Naive thymus-derived CD4-positive, alpha-beta T cell (primary cell): ENCODE data around the gene SEC31B. TPM values are rescaled to one million over a fixed set of nuclear protein-coding genes. Genes with fewer than 3 reads are reported as not detected.
A peak's percentile ranks its signal among the peaks of the same experiment; 100 is the strongest.

Source experiments
- ATAC-seq: fragments of 150-1000 bp; cut with Tn5 transposase; 2 replicates; pipeline ENCODE4 v1.10.0; 2021; ENCODE audit warnings: mild to moderate bottlenecking, moderate library complexity
- CTCF ChIA-PET: fragments of 350-600 bp; sonication (Branson Sonifier 250); formaldehyde crosslinking; loops from one replicate; lab custom pipeline; 2021; ENCODE audit warnings: antibody characterized with exemption; lab: Charles Lee
- POLR2A ChIA-PET: fragments of 350-600 bp; sonication (Branson Sonifier 250); formaldehyde crosslinking; loops from one replicate; lab custom pipeline; 2021; ENCODE audit warnings: antibody characterized with exemption, inconsistent platforms; lab: Charles Lee
- DNase-seq, 9 donors: peaks; one replicate each; pipeline versions ENCODE4 v3.0.0 to v3.0.0-alpha.2; 2020 to 2022; ENCODE audit warnings: mixed read lengths in 1 of 9
- H3K27ac ChIP-seq: one replicate; pipeline ENCODE4 v1.7.0; 2013; ENCODE audit warnings: mild to moderate bottlenecking, low read depth, low read length, moderate library complexity
- H3K27me3 ChIP-seq, 2 donors: one replicate each; pipeline ENCODE4 v1.7.0; 2013; ENCODE audit warnings: low read length in 2 of 2, mild to moderate bottlenecking in 2 of 2, moderate library complexity in 2 of 2; ENCODE audit not compliant: control insufficient read depth in 2 of 2, insufficient read depth in 2 of 2
- H3K36me3 ChIP-seq, 3 experiments: 1 replicate in 2 of 3; 2 replicates in 1 of 3; pipeline ENCODE4 v1.7.0; 2013; ENCODE audit warnings: low read length in 3 of 3, mild to moderate bottlenecking in 3 of 3, moderate library complexity in 1 of 3; ENCODE audit not compliant: insufficient read depth in 3 of 3, control insufficient read depth in 2 of 3
- H3K4me1 ChIP-seq, 2 donors: one replicate each; pipeline ENCODE4 v1.7.0; 2013; ENCODE audit warnings: low read length in 2 of 2, mild to moderate bottlenecking in 2 of 2, moderate library complexity in 1 of 2; ENCODE audit not compliant: control insufficient read depth in 2 of 2, insufficient read depth in 2 of 2
- H3K4me3 ChIP-seq: 2 replicates; pipeline ENCODE4 v1.7.0; 2013; ENCODE audit warnings: mild to moderate bottlenecking, low read length
- H3K9me3 ChIP-seq, 3 experiments: 1 replicate in 2 of 3; 2 replicates in 1 of 3; pipeline ENCODE4 v1.7.0; 2013; ENCODE audit warnings: low read length in 3 of 3; ENCODE audit not compliant: control insufficient read depth in 2 of 3
- H3K27ac Mint-ChIP-seq, 9 donors: one replicate each; pipeline ENCODE4 v1.8.0; 2020 to 2022; ENCODE audit warnings: mixed read lengths in 9 of 9, mild to moderate bottlenecking in 8 of 9, moderate library complexity in 5 of 9, inconsistent platforms in 2 of 9
- H3K27me3 Mint-ChIP-seq, 5 donors: one replicate each; pipeline ENCODE4 v1.8.0; 2021 to 2022; ENCODE audit warnings: mixed read lengths in 5 of 5, mild to moderate bottlenecking in 1 of 5
- H3K36me3 Mint-ChIP-seq, 5 donors: one replicate each; pipeline ENCODE4 v1.8.0; 2020 to 2022; ENCODE audit warnings: mixed read lengths in 5 of 5, mild to moderate bottlenecking in 3 of 5, inconsistent platforms in 1 of 5
- H3K4me1 Mint-ChIP-seq, 7 donors: one replicate each; pipeline ENCODE4 v1.8.0; 2020 to 2022; ENCODE audit warnings: mixed read lengths in 7 of 7, mild to moderate bottlenecking in 3 of 7, inconsistent platforms in 1 of 7
- H3K4me3 Mint-ChIP-seq, 10 donors: one replicate each; pipeline ENCODE4 v1.8.0; 2020 to 2022; ENCODE audit warnings: mild to moderate bottlenecking in 10 of 10, mixed read lengths in 10 of 10, moderate library complexity in 6 of 10, inconsistent platforms in 2 of 10
- H3K9me3 Mint-ChIP-seq, 11 donors: one replicate each; pipeline ENCODE4 v1.8.0; 2020 to 2022; ENCODE audit warnings: mixed read lengths in 11 of 11, mild to moderate bottlenecking in 4 of 11, inconsistent platforms in 1 of 11, moderate library complexity in 1 of 11
- intact Hi-C, 2 donors: fragments of 100-400 bp; cut with micrococcal nuclease; formaldehyde crosslinking; loops; one replicate each; pipeline ENCODE4 v1.15.1; 2023
- polyA plus RNA-seq, 2 donors: library from polyadenylated mRNA; unstranded; fragments of 300-500 nt; fragmentation: Illumina TruSeq; gene quantifications; one replicate each; pipeline ENCODE4 v1.2.3, GENCODE V29; 2021
- total RNA-seq, 6 experiments: library from RNA in 5 of 6; stranded (reverse) in 5 of 6; gene quantifications; 1 replicate in 5 of 6; 2 replicates in 1 of 6; pipeline ENCODE4 v1.2.3 and lab custom pipeline; 2021 to 2026

SEC31B gene
- total and polyA plus RNA-seq, 7 experiments from 2014 or later = 1.1 to 295 (median 63.1) TPM

- Histone ChIP-seq H3K27me3 (no peaks in the 10 kb centered on the region), H3K9me3 (no peaks in the 10 kb centered on the region), H3K36me3 (peaks cover 0 to 10% (median 7%) of the 10 kb centered on the region in 3 experiments), H3K4me1 (peaks cover 7 to 17% of the 10 kb centered on the region in 2 donors), H3K4me3 (no peak overlapping the region), H3K27ac (no peak overlapping the region)
- Mint-ChIP-seq H3K27ac (peak overlapping the region in 2 of 9 donors; percentile 14 to 33), H3K4me1 (peaks cover 7 to 60% (median 28%) of the 10 kb centered on the region in 7 donors), H3K27me3 (no peaks in the 10 kb centered on the region), H3K4me3 (no peak overlapping the region), H3K36me3 (peaks cover 0 to 47% (median 23%) of the 10 kb centered on the region in 5 donors), H3K9me3 (no peaks in the 10 kb centered on the region)
- ChIA-PET CTCF (interaction anchor here (0.7 to 2.9 kb wide), 3 partner anchors 8 to 923 kb away, joined by 3 to 39 read pairs (median 4); no protein-coding TSS in a partner anchor), POLR2A (no interaction called here)
- intact Hi-C loops = no loop called here
- no peak for DNase-seq
- ATAC-seq = no peak
Measured at GRCh38 chr10:100516847-100517246, 2.8 kb downstream of the SEC31B start.

- ChIA-PET POLR2A (no interaction called here), CTCF (interaction anchor here (1.1 kb wide), 1 partner anchor 12 kb away, joined by 3 read pairs; no protein-coding TSS in a partner anchor)
- ATAC-seq = no peak
- Histone ChIP-seq H3K4me1 (peaks cover 19 to 29% of the 10 kb centered on the region in 2 donors), H3K9me3 (no peaks in the 10 kb centered on the region), H3K27ac (no peak overlapping the region), H3K27me3 (no peaks in the 10 kb centered on the region), H3K4me3 (no peak overlapping the region), H3K36me3 (peaks cover 0 to 10% (median 7%) of the 10 kb centered on the region in 3 experiments)
- Mint-ChIP-seq H3K4me3 (no peak overlapping the region), H3K27me3 (no peaks in the 10 kb centered on the region), H3K9me3 (no peaks in the 10 kb centered on the region), H3K36me3 (peaks cover 0 to 51% (median 23%) of the 10 kb centered on the region in 5 donors), H3K4me1 (peaks cover 18 to 66% (median 40%) of the 10 kb centered on the region in 7 donors), H3K27ac (peak overlapping the region in 1 of 9 donors; percentile 48)
- intact Hi-C loops = no loop called here
- no peak for DNase-seq
Measured at GRCh38 chr10:100515612-100516011, 4.0 kb downstream of the SEC31B start.

- peak overlapping the region; percentile 40 for H3K27ac ChIP-seq
- no peaks in the 10 kb centered on the region for H3K27me3 ChIP-seq
- ChIA-PET CTCF (interaction anchor here (0.6 to 5.7 kb wide), 15 partner anchors 8 to 664 kb away, joined by 3 to 51 read pairs (median 5); partner anchors contain the start of genes HIF1AN, NDUFB8 and SEC31B), POLR2A (interaction anchor here (0.7 to 1.6 kb wide), 5 partner anchors 16 to 141 kb away, joined by 3 to 4 read pairs (median 4); partner anchors contain the start of genes HIF1AN and NDUFB8)
- peak in 8 of 9 donors; percentile 57 to 89 (median 86) for DNase-seq
- peak overlapping the region; percentile 10 for H3K4me3 ChIP-seq
- no peaks in the 10 kb centered on the region for H3K9me3 Mint-ChIP-seq
- peak overlapping the region; percentile 53 to 93 (median 91) for H3K27ac Mint-ChIP-seq
- H3K36me3 Mint-ChIP-seq = peaks cover 6 to 53% (median 24%) of the 10 kb centered on the region in 5 donors
- H3K4me1 ChIP-seq = peaks cover 50 to 59% of the 10 kb centered on the region in 2 donors
- peaks cover 43 to 79% (median 70%) of the 10 kb centered on the region in 7 donors for H3K4me1 Mint-ChIP-seq
- peak; percentile 93 for ATAC-seq
- intact Hi-C loops = loop anchor here (1.0 kb wide), 2 partner anchors 25 to 163 kb away; partner anchors contain the start of genes HIF1AN (in 1 of the 2) and SCD (in 1 of the 2)
- H3K27me3 Mint-ChIP-seq = no peaks in the 10 kb centered on the region
- no peaks in the 10 kb centered on the region for H3K9me3 ChIP-seq
- peaks cover 0 to 24% (median 2%) of the 10 kb centered on the region in 3 experiments for H3K36me3 ChIP-seq
- peak overlapping the region; percentile 50 to 91 (median 75) for H3K4me3 Mint-ChIP-seq
Measured at GRCh38 chr10:100510533-100511308, 8.9 kb downstream of the SEC31B start.

- DNase-seq = peak in 8 of 9 donors; percentile 14 to 53 (median 44)
- Mint-ChIP-seq H3K27me3 (no peaks in the 10 kb centered on the region), H3K4me1 (peaks cover 43 to 87% (median 70%) of the 10 kb centered on the region in 7 donors), H3K27ac (peak overlapping the region; percentile 53 to 94 (median 91)), H3K36me3 (peaks cover 6 to 60% (median 28%) of the 10 kb centered on the region in 5 donors), H3K4me3 (peak overlapping the region; percentile 21 to 91 (median 71)), H3K9me3 (no peaks in the 10 kb centered on the region)
- no peaks in the 10 kb centered on the region for H3K27me3 ChIP-seq
- peaks cover 50 to 59% of the 10 kb centered on the region in 2 donors for H3K4me1 ChIP-seq
- POLR2A ChIA-PET = interaction anchor here (0.6 to 1.6 kb wide), 7 partner anchors 9 to 222 kb away, joined by 3 to 8 read pairs (median 3); partner anchors contain the start of genes HIF1AN and NDUFB8
- CTCF ChIA-PET = interaction anchor here (0.6 to 5.7 kb wide), 27 partner anchors 9 to 663 kb away, joined by 3 to 51 read pairs (median 4); partner anchors contain the start of genes HIF1AN and SEC31B
- intact Hi-C loops = loop anchor here in 1 of 2 donors (2.0 kb wide), 1 partner anchor 223 kb away; the partner anchor contains the start of gene BLOC1S2
- peak overlapping the region; percentile 40 for H3K27ac ChIP-seq
- no peak for ATAC-seq
- no peaks in the 10 kb centered on the region for H3K9me3 ChIP-seq
- peak overlapping the region; percentile 21 for H3K4me3 ChIP-seq
- peaks cover under 1 to 30% (median 13%) of the 10 kb centered on the region in 3 experiments for H3K36me3 ChIP-seq
Measured at GRCh38 chr10:100509241-100509840, 10.3 kb downstream of the SEC31B start.

- no peaks in the 10 kb centered on the region for H3K27me3 ChIP-seq
- intact Hi-C loops = loop anchor here (1.0 to 2.0 kb wide), 10 partner anchors 10 to 222 kb away; partner anchors contain the start of genes BLOC1S2 (in 1 of the 2) and NDUFB8 (in 1 of the 2)
- H3K4me1 Mint-ChIP-seq = peaks cover 43 to 88% (median 70%) of the 10 kb centered on the region in 7 donors
- H3K27ac Mint-ChIP-seq = peak overlapping the region; percentile 53 to 94 (median 91)
- H3K27ac ChIP-seq = peak overlapping the region; percentile 47
- no peaks in the 10 kb centered on the region for H3K27me3 Mint-ChIP-seq
- peaks cover 6 to 55% (median 29%) of the 10 kb centered on the region in 5 donors for H3K36me3 Mint-ChIP-seq
- peaks cover 2 to 30% (median 18%) of the 10 kb centered on the region in 3 experiments for H3K36me3 ChIP-seq
- CTCF ChIA-PET = interaction anchor here (0.6 to 5.7 kb wide), 27 partner anchors 10 to 662 kb away, joined by 3 to 51 read pairs (median 4); partner anchors contain the start of genes NDUFB8 and SEC31B
- DNase-seq = peak in 8 of 9 donors; percentile 39 to 80 (median 72)
- peaks cover 50 to 59% of the 10 kb centered on the region in 2 donors for H3K4me1 ChIP-seq
- H3K4me3 Mint-ChIP-seq = peak overlapping the region; percentile 21 to 91 (median 71)
- POLR2A ChIA-PET = interaction anchor here (0.6 to 1.5 kb wide), 4 partner anchors 10 to 61 kb away, joined by 3 to 8 read pairs (median 3); partner anchors contain the start of genes HIF1AN and NDUFB8
- no peaks in the 10 kb centered on the region for H3K9me3 Mint-ChIP-seq
- H3K9me3 ChIP-seq = no peaks in the 10 kb centered on the region
- ATAC-seq = peak; percentile 69
- peak overlapping the region; percentile 21 for H3K4me3 ChIP-seq
Measured at GRCh38 chr10:100508691-100509150, 10.9 kb downstream of the SEC31B start.
